Umbilical cord (tissue), 2 donors: Measurements from ENCODE around the gene RANBP1. TPM values are rescaled to one million over a fixed set of nuclear protein-coding genes. Genes with fewer than 3 reads are reported as not detected.

Experiments used
- DNase-seq: peaks from one replicate; pipeline ENCODE4 v3.0.0-alpha.2; 2015; ENCODE audit warnings: low spot score
- total RNA-seq: library from RNA; depleted of rRNA; stranded (reverse); fragments of >200 nt; gene quantifications from one replicate; pipeline ENCODE4 v1.2.3, GENCODE V29; 2014; ENCODE audit warnings: low replicate concordance; ENCODE audit not compliant: insufficient read depth

The RANBP1 gene
- total RNA-seq, 1 donor from 2014 or later, result 265 TPM

GRCh38 chr22:20123366-20124082, 7.6 kb downstream of the RANBP1 start:
- DNase-seq, result no peak

- no peak for DNase-seq
Measured at GRCh38 chr22:20124083-20124787, 8.3 kb downstream of the RANBP1 start.

- DNase-seq, result no peak
Measured at GRCh38 chr22:20125201-20126174, 9.6 kb downstream of the RANBP1 start.

GRCh38 chr22:20126284-20127029, 10.6 kb downstream of the RANBP1 start:
- no peak for DNase-seq

GRCh38 chr22:20127318-20127868, 11.5 kb downstream of the RANBP1 start:
- no peak for DNase-seq

- DNase-seq, result no peak
Measured at GRCh38 chr22:20127869-20128618, 12.1 kb downstream of the RANBP1 start.

- no peak for DNase-seq
Measured at GRCh38 chr22:20128619-20128901, 12.7 kb downstream of the RANBP1 start.

GRCh38 chr22:20128902-20129746, 13.2 kb downstream of the RANBP1 start:
- no peak for DNase-seq

- DNase-seq, result no peak
Measured at GRCh38 chr22:20129747-20130014, 13.8 kb downstream of the RANBP1 start.

GRCh38 chr22:20130319-20130718, 14.4 kb downstream of the RANBP1 start:
- DNase-seq, result no peak

- DNase-seq, result peak; percentile 86
Measured at GRCh38 chr22:20130731-20131596, 15.1 kb downstream of the RANBP1 start.

GRCh38 chr22:20131597-20131858, 15.6 kb downstream of the RANBP1 start, which contains the start of gene ZDHHC8:
Gene ZDHHC8 (plus strand): TSS chr22:20131804. CDS start chr22:20131948, 144 bp downstream.
- no peak for DNase-seq

- DNase-seq, result no peak
Measured at GRCh38 chr22:20131859-20132685, 16.2 kb downstream of the RANBP1 start.

GRCh38 chr22:20132686-20133246, 16.9 kb downstream of the RANBP1 start:
- DNase-seq, result no peak

GRCh38 chr22:20133930-20134549, 18.1 kb downstream of the RANBP1 start:
- no peak for DNase-seq

GRCh38 chr22:20135265-20135664, 19.4 kb downstream of the RANBP1 start:
- no peak for DNase-seq
